Gastrocnemius medialis (tissue), 4 donors: ENCODE measurements around the gene NR2C2. TPM values are rescaled to one million over a fixed set of nuclear protein-coding genes. Genes with fewer than 3 reads are reported as not detected.
A peak's percentile ranks its signal among the peaks of the same experiment; 100 is the strongest.

Experiments used
- ATAC-seq, 2 donors: fragments of 150-250 bp; one replicate each; pipeline ENCODE4 v1.9.1; 2016
- DNase-seq, 2 donors: peaks; one replicate each; pipeline ENCODE4 v3.0.0-alpha.2; 2019
- H3K27ac ChIP-seq, 4 donors: fragments of 200-600 bp; sonication (generic); 1 replicate in 1 of 4; 2 replicates in 3 of 4; pipeline ENCODE4 v1.5.1; 2016 to 2018; ENCODE audit warnings: mild to moderate bottlenecking in 2 of 4, moderate library complexity in 1 of 4
- H3K27me3 ChIP-seq, 3 donors: fragments of 200-600 bp; sonication (generic) in 2 of 3; 1 replicate in 1 of 3; 2 replicates in 2 of 3; pipeline versions ENCODE4 v1.5.1 to v1.6.0; 2016 to 2019; ENCODE audit warnings: mild to moderate bottlenecking in 1 of 3, moderate library complexity in 1 of 3
- H3K36me3 ChIP-seq, 2 donors: fragments of 200-600 bp; sonication (generic) in 1 of 2; one replicate each; pipeline ENCODE4 v1.5.1; 2017 to 2018
- H3K4me1 ChIP-seq, 2 donors: fragments of 200-600 bp; sonication (generic) in 1 of 2; one replicate each; pipeline ENCODE4 v1.5.1; 2016 to 2017; ENCODE audit warnings: mild to moderate bottlenecking in 2 of 2
- H3K4me3 ChIP-seq, 4 donors: fragments of 200-600 bp; sonication (generic) in 3 of 4; 1 replicate in 1 of 4; 2 replicates in 3 of 4; pipeline ENCODE4 v1.5.1; 2016 to 2019; ENCODE audit warnings: mild to moderate bottlenecking in 2 of 4
- H3K9me3 ChIP-seq, 3 donors: fragments of 200-600 bp; sonication (generic) in 2 of 3; 1 replicate in 1 of 3; 2 replicates in 2 of 3; pipeline ENCODE4 v1.5.1; 2016 to 2019
- POLR2A ChIP-seq, 2 donors: fragments of 450-650 bp; IDR thresholded peaks; one replicate each; pipeline ENCODE4 v1.6.1; 2017; ENCODE audit warnings: antibody characterized with exemption in 2 of 2, mild to moderate bottlenecking in 2 of 2, moderate library complexity in 2 of 2
- in situ Hi-C, 4 donors: fragments of 200-750 bp; cut with MboI; loops; one replicate each; pipeline versions ENCODE4 v1.15.0 to v1.8.0; 2017; ENCODE audit warnings: low sequenced_read_pairs in 4 of 4
- intact Hi-C: fragments of 100-400 bp; cut with DNase I; formaldehyde crosslinking; loops from one replicate; pipeline ENCODE4 v1.15.1; 2023; ENCODE audit warnings: low total_unique reads
- total RNA-seq, 4 donors: library from RNA; depleted of rRNA; stranded (reverse); fragments of >200 nt; gene quantifications; one replicate each; pipeline versions ENCODE4 v1.1.0 to v1.2.3, GENCODE V29; 2016
- TF ChIP-seq, protein P1 (sequence below), 5 experiments: fragments of 450-650 bp in 3 of 5; fragments of 200-600 bp in 2 of 5; sonication (generic) in 2 of 5; IDR thresholded peaks in 4 of 5; conservative IDR thresholded peaks in 1 of 5; 1 replicate in 4 of 5; 2 replicates in 1 of 5; pipeline ENCODE4 v1.5.1; 2016 to 2019; ENCODE audit warnings: antibody characterized with exemption in 5 of 5, mild to moderate bottlenecking in 3 of 5, moderate library complexity in 3 of 5

Gene NR2C2
- total RNA-seq, 4 donors from 2014 or later, result 26.0 to 45.5 (median 33.2) TPM

DNA sequence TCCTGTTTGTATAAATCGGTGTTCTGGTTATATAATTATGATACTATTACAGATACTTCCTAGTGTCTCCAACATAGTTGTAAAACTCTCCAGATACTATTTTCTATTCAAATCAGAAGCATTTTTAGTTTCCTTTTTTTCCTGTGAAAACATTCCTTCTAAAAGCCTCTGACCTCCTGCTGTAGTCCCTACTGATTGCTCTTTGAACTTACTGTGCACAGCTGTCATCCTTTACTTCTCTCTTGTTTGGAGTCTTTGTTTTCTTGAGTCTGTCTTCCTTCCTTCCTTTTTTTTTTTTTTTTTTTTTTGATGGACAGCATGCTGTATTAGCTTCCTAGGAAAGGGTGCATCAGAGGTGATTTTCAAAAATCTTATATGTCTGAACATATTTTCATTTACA lies 28.9 kb downstream of the NR2C2 start:
- intact Hi-C loops, result no loop called here
- no peak for DNase-seq
- no peak overlapping the region for H3K27ac ChIP-seq
- TF ChIP-seq, protein P1, sequence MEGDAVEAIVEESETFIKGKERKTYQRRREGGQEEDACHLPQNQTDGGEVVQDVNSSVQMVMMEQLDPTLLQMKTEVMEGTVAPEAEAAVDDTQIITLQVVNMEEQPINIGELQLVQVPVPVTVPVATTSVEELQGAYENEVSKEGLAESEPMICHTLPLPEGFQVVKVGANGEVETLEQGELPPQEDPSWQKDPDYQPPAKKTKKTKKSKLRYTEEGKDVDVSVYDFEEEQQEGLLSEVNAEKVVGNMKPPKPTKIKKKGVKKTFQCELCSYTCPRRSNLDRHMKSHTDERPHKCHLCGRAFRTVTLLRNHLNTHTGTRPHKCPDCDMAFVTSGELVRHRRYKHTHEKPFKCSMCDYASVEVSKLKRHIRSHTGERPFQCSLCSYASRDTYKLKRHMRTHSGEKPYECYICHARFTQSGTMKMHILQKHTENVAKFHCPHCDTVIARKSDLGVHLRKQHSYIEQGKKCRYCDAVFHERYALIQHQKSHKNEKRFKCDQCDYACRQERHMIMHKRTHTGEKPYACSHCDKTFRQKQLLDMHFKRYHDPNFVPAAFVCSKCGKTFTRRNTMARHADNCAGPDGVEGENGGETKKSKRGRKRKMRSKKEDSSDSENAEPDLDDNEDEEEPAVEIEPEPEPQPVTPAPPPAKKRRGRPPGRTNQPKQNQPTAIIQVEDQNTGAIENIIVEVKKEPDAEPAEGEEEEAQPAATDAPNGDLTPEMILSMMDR (IDR thresholded peaks at IDR 0.05 in 4 of 5, conservative IDR thresholded peaks at IDR 0.05 in 1 of 5), result no peak
- no peak for TF ChIP-seq POLR2A (IDR thresholded peaks at IDR 0.05)
- no peak for ATAC-seq
- H3K27me3 ChIP-seq, result no peaks in the 10 kb centered on the region
- H3K36me3 ChIP-seq, result peaks cover 0 to 6% of the 10 kb centered on the region in 2 donors
- H3K4me3 ChIP-seq, result no peak overlapping the region
- no peaks in the 10 kb centered on the region for H3K9me3 ChIP-seq
- peaks cover 6 to 17% of the 10 kb centered on the region in 2 donors for H3K4me1 ChIP-seq
- in situ Hi-C loops, result no loop called here

DNA sequence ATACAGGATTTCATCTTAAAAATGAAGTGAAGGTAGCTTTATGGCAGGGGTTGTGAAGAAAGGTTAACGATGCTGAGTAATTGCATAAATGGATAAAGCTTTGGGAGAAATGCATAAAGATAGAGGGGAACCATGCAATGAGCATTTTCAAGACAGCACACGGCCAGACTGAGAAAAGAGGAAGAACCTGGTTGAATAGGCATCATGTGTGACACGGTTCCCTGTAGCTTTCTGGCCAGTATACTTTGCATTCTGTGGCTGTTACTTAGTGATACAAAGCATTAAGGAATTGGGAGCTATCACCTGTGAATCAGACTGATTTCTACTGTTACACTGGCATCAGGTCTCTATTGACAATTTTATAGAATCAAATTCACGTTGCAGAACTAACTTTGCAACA lies 33.3 kb downstream of the NR2C2 start:
- Histone ChIP-seq H3K9me3 (no peaks in the 10 kb centered on the region), H3K27ac (no peak overlapping the region), H3K4me1 (peaks cover 6 to 17% of the 10 kb centered on the region in 2 donors), H3K4me3 (no peak overlapping the region), H3K27me3 (no peaks in the 10 kb centered on the region), H3K36me3 (no peaks in the 10 kb centered on the region)
- in situ Hi-C loops, result no loop called here
- no peak for DNase-seq
- intact Hi-C loops, result no loop called here
- no peak for ATAC-seq
- TF ChIP-seq POLR2A (IDR thresholded peaks at IDR 0.05), result no peak
- TF ChIP-seq, protein P1 (IDR thresholded peaks at IDR 0.05 in 4 of 5, conservative IDR thresholded peaks at IDR 0.05 in 1 of 5), result no peak

DNA sequence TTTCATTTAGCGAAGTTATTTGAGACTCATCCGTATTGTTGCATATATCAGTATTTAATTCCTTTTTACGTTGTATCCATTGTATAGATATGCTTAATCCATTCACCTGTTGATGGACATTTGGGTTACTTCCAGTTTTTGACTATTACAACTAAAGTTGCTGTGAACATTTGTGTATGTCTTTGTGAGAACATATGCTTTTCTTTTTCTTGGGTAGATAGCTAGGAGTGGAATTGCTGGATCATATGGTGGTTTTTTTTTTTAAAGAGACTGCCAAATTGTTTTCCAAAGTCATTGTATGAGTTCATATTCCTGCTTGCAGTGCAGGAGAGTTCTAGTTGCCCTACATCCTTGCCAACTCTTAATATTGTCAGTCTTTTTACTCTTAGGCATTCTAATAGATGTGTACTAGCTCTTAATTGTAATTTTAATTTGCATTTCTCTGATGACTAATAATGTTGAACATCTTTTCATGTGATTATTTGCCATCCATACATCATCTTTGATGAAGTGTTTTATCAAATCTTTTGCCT lies 37.3 kb downstream of the NR2C2 start:
- Histone ChIP-seq H3K4me3 (no peak overlapping the region), H3K27ac (no peak overlapping the region), H3K36me3 (no peaks in the 10 kb centered on the region), H3K27me3 (no peaks in the 10 kb centered on the region), H3K4me1 (peaks cover 17 to 23% of the 10 kb centered on the region in 2 donors), H3K9me3 (no peaks in the 10 kb centered on the region)
- intact Hi-C loops, result no loop called here
- in situ Hi-C loops, result no loop called here
- TF ChIP-seq, protein P1 (IDR thresholded peaks at IDR 0.05 in 4 of 5, conservative IDR thresholded peaks at IDR 0.05 in 1 of 5), result no peak
- no peak for TF ChIP-seq POLR2A (IDR thresholded peaks at IDR 0.05)
- ATAC-seq, result no peak
- DNase-seq, result no peak

DNA sequence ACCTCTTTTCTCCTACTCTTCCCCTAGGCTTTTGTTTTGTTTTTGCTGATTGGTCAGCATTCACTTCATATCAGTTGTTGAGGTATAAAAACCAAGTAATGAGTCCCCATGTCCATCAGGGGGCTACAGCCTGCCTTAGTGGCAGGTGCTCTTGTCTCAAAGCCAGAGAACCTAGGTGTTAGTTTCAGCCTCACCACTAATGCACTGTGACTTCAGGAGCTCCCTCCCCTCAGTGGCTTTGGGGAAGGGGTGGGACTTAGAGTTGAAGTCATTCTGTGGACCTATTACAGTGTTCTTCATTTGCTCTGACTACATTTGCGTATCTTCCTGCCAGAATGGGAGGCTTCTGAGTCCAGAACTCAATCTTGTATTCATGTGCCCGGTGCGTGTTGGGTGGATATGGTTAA lies 41.6 kb downstream of the NR2C2 start:
- peak overlapping the region in 1 of 4 donors; percentile 18 for H3K27ac ChIP-seq
- DNase-seq (no peak), ATAC-seq (no peak)
- in situ Hi-C loops, result no loop called here
- no peak overlapping the region for H3K4me3 ChIP-seq
- intact Hi-C loops, result no loop called here
- TF ChIP-seq POLR2A (IDR thresholded peaks at IDR 0.05), result no peak
- TF ChIP-seq, protein P1 (IDR thresholded peaks at IDR 0.05 in 4 of 5, conservative IDR thresholded peaks at IDR 0.05 in 1 of 5), result no peak
- no peaks in the 10 kb centered on the region for H3K9me3 ChIP-seq
- peaks cover 49% of the 10 kb centered on the region in 2 donors for H3K4me1 ChIP-seq
- H3K36me3 ChIP-seq, result no peaks in the 10 kb centered on the region
- H3K27me3 ChIP-seq, result no peaks in the 10 kb centered on the region
